Ectodermal cell (in vitro differentiated cells): ENCODE data around the gene MYO5B.

ENCODE experiments used
- H3K27ac ChIP-seq: 2 replicates; pipeline ENCODE4 v1.7.0; 2013; ENCODE audit warnings: mild to moderate bottlenecking, low read depth, low read length; ENCODE audit not compliant: insufficient read depth, poor library complexity, severe bottlenecking
- H3K27me3 ChIP-seq: 2 replicates; pipeline ENCODE4 v1.7.0; 2013; ENCODE audit warnings: mild to moderate bottlenecking, low read length; ENCODE audit not compliant: insufficient read depth, control insufficient read depth, poor library complexity, severe bottlenecking
- H3K36me3 ChIP-seq: one replicate; pipeline ENCODE4 v1.7.0; 2013; ENCODE audit warnings: low read length; ENCODE audit not compliant: control insufficient read depth, insufficient read depth
- H3K4me1 ChIP-seq: one replicate; pipeline ENCODE4 v1.7.0; 2013; ENCODE audit warnings: low read length; ENCODE audit not compliant: control insufficient read depth, insufficient read depth
- H3K4me3 ChIP-seq: 2 replicates; pipeline ENCODE4 v1.7.0; 2013; ENCODE audit warnings: low read depth, low read length, control low read depth; ENCODE audit not compliant: insufficient read depth
- H3K9me3 ChIP-seq: 2 replicates; pipeline ENCODE4 v1.7.0; 2013; ENCODE audit warnings: mild to moderate bottlenecking, low read length, moderate library complexity; ENCODE audit not compliant: control insufficient read depth
- WGBS, 2 experiments: methylation state at CpG; one replicate each; pipeline ENCODE4 v1.1.7; 2013; ENCODE audit warnings: missing lambda C conversion rate in 2 of 2; 5-methylcytosine and 5-hydroxymethylcytosine counted together

MYO5B gene

DNA sequence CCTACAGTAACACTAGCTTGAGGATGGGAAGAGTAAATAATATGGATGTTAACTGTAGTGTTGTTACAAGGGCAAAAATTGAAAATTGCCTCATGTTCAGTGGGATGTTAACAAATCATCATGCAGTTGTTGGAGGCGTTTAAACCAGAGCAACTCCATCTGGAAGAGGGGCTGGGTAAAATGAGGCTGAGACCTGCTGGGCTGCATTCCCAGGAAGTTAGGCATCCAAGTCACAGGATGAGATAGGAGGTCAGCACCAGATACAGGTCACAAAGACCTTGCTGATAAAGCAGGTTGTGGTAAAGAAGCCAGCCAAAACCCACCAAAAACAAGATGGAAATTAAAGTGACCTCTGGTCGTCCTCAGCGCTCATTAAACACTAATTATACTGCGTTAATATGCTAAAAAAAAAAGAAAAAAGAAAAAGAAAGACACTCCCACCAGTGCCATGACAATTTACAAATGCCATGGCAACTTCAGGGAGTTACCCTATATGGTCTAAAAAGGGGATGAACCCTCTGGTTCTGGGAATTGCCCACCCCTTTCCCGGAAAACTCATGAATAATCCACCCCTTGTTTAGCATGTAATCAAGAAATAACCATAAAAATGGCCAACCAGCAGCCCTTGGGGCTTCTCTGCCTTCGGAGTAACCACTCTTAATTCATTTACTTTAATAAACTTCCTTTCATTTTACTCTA is 101.4 kb downstream of the MYO5B start:
- Histone ChIP-seq H3K4me1 (peaks cover 15% of the 10 kb centered on the region), H3K27me3 (no peaks in the 10 kb centered on the region), H3K27ac (no peak overlapping the region), H3K4me3 (no peak overlapping the region), H3K36me3 (no peaks in the 10 kb centered on the region), H3K9me3 (no peaks in the 10 kb centered on the region)
- 89 to 93% methylated on average over 3 to 6 of the region's 6 CpGs for WGBS, 2 experiments

DNA sequence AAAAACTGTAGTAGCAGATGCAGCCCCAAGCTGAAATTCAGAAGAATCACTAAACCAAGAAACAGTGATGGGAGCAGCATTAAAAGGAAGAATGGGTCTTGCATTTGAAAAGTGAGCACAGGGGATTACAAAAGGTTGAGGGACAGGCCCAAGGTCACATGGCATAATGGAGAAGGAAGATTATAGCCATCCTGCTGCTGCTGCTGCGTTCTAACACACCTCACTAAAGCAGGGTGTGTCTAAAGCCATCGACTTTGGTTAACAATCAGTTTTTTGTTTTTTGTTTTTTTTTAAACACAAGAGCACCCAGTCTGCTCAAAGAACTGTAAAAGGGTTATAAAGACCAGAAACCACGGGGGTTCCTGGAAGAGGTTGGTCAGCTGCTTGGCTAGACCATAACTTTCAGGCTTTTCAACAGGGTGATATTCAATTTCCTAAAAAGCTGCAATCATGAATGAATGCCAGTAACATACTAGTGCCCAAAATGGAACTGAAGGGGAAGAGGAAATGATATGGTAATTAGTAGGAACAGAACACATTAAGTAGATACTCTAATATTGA is 102.6 kb downstream of the MYO5B start:
- WGBS, 2 experiments: 19 to 20% methylated on average over 3 of the region's 3 CpGs
- Histone ChIP-seq H3K27ac (no peak overlapping the region), H3K4me3 (no peak overlapping the region)

DNA sequence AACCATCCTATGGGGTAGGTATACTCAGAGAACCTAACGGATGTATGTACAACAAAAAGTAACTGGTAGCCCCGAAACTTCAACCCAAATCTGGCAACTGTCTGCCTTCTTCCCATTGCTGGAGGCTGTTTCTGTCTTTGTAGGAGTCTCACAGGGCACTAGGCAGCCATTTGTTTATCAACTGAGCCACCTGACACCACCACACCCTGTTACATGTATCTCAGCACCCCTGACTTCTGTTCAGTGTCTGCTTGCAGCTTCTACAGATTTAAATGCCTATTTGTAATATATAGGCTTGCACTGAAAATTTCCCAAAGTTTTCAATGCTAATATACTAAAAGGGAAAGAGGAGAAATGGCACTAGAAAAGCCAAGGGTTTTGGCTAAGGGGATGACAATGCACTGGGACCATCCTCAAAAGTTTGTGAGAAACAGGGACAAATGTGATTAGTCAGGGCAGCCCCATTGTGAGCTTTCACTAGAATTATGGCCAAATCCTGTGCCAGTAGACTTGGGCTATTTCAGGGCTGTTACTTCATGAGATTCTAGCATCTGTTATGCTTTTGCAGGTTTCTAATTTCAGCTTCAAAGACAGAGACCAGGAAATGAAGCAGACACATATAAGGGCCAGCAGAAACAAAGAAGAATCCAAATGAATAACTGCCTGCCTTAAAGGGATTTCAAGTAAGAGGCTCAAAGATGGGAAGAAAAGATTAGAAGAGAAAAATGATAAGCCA is 103.3 kb downstream of the MYO5B start:
- Histone ChIP-seq H3K4me3 (no peak overlapping the region), H3K36me3 (no peaks in the 10 kb centered on the region), H3K9me3 (no peaks in the 10 kb centered on the region), H3K27ac (no peak overlapping the region), H3K4me1 (peaks cover 15% of the 10 kb centered on the region), H3K27me3 (no peaks in the 10 kb centered on the region)
- 91 to 100% methylated on average over 2 of the region's 2 CpGs for WGBS, 2 experiments

More for the DNA sequence above, 102.6 kb downstream of the MYO5B start:
- H3K9me3 ChIP-seq: no peaks in the 10 kb centered on the region
- H3K36me3 ChIP-seq: no peaks in the 10 kb centered on the region
- no peaks in the 10 kb centered on the region for H3K27me3 ChIP-seq
- H3K4me1 ChIP-seq: peaks cover 15% of the 10 kb centered on the region

DNA sequence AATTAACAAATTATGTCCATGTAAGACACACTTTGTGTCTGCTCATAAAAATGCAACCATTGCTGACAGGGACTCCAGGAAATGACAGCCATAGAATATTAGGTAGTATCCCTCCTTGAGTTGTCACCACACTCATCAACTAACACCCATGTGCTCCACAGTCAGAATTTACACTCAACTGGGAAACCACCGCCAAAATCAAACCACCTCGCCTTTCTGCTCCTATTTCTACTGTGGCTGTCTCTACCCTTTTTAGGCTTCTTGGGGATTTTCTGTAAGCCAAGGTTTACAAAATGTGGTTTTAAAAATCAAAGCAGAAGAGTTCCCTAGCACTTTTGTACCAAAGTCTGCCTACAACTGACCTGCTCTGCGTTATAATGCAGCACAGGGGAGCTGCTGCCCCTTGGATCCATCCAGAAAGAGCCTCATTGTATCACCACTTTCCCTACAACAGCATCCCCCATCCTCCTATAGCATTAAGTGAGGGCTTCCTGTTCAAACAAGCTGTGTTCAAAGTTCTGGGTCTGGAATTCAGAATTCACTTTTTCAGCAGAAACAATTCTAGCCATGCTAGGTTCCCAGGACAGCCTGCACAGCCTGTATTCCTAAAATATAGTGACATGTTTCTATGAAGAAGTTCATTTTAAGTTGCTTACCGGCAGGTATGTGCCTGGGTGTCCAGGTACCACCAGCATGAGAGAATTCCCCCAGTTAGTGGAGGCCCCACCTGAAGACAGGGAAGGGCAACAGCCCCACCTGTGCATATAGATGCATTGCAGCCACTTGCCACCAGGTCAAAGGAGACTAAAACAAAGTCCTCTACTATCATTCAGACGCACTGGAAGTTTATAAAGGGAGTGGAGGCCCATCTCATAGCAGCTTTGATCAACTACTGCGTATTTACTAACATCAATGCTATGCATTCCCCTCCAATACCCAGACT is 104.3 kb downstream of the MYO5B start:
- no peak overlapping the region for H3K27ac ChIP-seq
- 90 to 91% methylated on average over 6 of the region's 6 CpGs for WGBS, 2 experiments
- no peak overlapping the region for H3K4me3 ChIP-seq
- H3K9me3 ChIP-seq: no peaks in the 10 kb centered on the region
- H3K27me3 ChIP-seq: no peaks in the 10 kb centered on the region
- peaks cover 15% of the 10 kb centered on the region for H3K4me1 ChIP-seq
- H3K36me3 ChIP-seq: no peaks in the 10 kb centered on the region

DNA sequence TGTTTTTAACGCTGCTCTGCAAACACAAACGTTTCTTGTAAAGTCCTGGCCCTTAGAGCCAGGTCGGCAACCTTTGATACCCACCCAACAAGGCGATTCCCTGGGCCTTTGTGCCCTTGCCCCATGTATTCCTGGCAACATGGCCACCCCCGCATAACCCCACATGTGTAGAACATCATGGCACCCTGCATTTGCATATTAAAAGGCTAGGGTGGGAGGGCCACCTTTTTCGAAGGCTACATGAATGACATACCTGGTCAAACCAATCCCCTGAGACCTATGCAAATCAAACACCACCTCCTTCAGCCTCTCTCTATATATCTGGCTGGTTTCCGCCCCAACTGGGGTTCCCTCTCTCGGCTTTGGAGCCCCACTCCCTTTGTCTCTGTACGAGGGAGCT is 105.2 kb downstream of the MYO5B start:
- 93 to 95% methylated on average over 9 of the region's 9 CpGs for WGBS, 2 experiments
- H3K27ac ChIP-seq: no peak overlapping the region
- no peaks in the 10 kb centered on the region for H3K36me3 ChIP-seq
- H3K4me3 ChIP-seq: no peak overlapping the region
- peaks cover 15% of the 10 kb centered on the region for H3K4me1 ChIP-seq
- no peaks in the 10 kb centered on the region for H3K27me3 ChIP-seq
- H3K9me3 ChIP-seq: no peaks in the 10 kb centered on the region

DNA sequence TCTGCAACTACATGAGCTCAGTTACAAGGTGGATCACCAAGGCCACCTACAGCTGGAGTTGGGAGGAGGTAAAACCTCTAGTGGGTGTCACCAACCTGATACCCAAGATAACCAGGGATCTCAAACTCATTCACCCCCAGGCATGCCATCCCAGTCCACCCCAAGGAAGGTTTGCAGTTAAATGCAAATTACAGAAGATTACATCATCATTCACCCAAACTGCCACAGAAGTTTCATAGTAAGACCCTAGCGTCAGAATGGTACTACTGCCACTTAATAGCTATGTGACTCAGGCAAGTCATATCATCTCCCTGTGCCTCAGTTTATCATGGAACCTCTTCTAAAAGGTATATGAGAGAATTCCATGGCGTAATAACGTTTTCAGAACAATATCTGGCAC is 111.2 kb downstream of the MYO5B start:
- Histone ChIP-seq H3K27ac (no peak overlapping the region), H3K36me3 (no peaks in the 10 kb centered on the region), H3K4me3 (no peak overlapping the region), H3K27me3 (no peaks in the 10 kb centered on the region), H3K9me3 (no peaks in the 10 kb centered on the region), H3K4me1 (no peaks in the 10 kb centered on the region)
- WGBS, 2 experiments: 91 to 92% methylated on average over 3 of the region's 3 CpGs

DNA sequence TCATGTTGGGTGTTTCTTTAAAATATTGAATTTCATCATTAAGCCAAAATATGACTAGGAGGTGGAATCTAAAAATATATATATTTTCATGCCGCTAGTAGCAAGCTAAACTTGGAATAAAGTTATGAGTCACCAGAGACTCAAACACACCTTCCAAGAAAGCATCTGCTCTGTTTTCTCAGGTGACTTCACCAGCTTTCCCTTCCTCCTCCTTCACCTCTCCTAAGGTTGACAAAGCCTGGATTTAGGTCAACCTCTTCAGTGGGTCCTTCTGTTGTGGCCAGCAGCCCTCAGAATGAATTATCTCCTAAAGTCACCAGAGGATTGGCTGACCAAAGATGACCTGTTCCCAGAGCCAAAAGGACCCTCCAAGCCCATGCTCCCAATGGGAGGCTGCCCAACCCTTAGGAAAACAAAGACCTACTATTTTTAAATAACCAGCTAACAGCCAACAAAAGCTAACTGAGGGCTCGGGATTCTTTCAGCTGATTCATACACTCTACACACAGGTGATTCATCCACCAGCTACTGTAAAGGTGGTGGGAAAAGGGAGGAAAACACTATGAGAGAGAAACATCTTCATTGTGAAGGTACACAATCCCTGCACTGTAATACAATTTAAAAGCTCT is 113.9 kb downstream of the MYO5B start:
- 85 to 93% methylated on average over 1 to 2 of the region's 2 CpGs for WGBS, 2 experiments
- Histone ChIP-seq H3K4me1 (no peaks in the 10 kb centered on the region), H3K27me3 (no peaks in the 10 kb centered on the region), H3K4me3 (no peak overlapping the region), H3K36me3 (no peaks in the 10 kb centered on the region), H3K27ac (no peak overlapping the region), H3K9me3 (no peaks in the 10 kb centered on the region)

DNA sequence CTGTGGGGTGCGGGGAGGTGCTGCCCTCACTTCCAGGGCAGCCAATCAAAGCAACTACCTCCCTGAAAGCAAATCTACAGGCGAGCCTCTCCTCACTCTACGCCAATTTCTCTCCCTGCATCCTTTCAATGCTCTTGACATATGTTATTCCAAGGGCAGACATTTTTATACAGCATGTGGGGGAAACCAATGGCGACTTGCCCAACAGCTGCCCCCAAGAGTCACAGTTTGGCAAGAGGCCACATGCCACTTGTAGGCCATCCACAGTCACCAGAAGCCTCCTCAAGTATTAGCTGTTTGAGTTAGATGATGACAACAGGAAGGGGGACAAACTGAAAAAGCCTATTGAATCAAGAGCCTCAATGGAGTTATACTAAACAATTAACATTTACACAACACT is 114.6 kb downstream of the MYO5B start:
- 91 to 99% methylated on average over 4 of the region's 4 CpGs for WGBS, 2 experiments
- Histone ChIP-seq H3K4me1 (peaks cover 6% of the 10 kb centered on the region), H3K4me3 (no peak overlapping the region), H3K9me3 (no peaks in the 10 kb centered on the region), H3K27me3 (no peaks in the 10 kb centered on the region), H3K36me3 (no peaks in the 10 kb centered on the region), H3K27ac (no peak overlapping the region)

DNA sequence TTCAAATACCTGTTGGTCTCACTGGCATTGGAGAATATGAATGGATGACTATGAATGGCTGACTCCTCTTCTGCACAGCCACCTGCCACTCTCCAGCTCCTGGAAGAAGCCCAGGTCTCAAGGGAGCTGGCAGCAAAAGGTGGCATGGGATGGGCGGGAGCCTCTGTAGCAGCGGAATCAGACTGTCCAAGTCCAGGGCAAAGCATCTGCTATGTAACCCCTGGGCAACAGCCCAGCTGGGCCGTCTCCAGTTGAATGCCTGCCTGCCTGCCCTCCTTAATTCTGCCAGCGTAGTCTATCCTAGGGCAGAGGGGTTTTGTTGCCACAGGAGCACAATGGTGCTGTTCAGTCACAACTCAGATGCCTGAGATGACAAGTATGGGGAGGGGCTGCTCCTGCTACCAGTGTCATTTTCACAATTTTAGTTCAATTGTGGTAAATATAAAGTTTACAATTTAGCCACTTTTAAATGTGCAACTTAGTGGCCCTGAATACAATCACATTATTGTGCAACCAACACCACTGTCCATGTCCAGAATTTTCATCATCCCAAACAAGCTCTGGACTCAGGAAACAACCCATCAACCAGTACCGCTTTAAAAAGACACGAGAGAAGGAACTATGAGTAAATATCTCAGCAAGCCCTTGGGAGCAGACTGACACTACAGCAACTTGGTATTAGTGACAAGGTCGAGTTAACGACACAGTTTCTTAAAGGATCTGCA is 115.2 kb downstream of the MYO5B start:
- no peak overlapping the region for H3K27ac ChIP-seq
- H3K36me3 ChIP-seq: no peaks in the 10 kb centered on the region
- H3K9me3 ChIP-seq: no peaks in the 10 kb centered on the region
- peaks cover 6% of the 10 kb centered on the region for H3K4me1 ChIP-seq
- H3K27me3 ChIP-seq: no peaks in the 10 kb centered on the region
- 85 to 86% methylated on average over 8 of the region's 8 CpGs for WGBS, 2 experiments
- H3K4me3 ChIP-seq: no peak overlapping the region
